Measurements from ENCODE around the gene EFNB3.

The EFNB3 gene

GRCh38 chr17:7720125-7720524 lies 15.1 kb downstream of the EFNB3 start:
- DNase-seq, result no peak

DNA sequence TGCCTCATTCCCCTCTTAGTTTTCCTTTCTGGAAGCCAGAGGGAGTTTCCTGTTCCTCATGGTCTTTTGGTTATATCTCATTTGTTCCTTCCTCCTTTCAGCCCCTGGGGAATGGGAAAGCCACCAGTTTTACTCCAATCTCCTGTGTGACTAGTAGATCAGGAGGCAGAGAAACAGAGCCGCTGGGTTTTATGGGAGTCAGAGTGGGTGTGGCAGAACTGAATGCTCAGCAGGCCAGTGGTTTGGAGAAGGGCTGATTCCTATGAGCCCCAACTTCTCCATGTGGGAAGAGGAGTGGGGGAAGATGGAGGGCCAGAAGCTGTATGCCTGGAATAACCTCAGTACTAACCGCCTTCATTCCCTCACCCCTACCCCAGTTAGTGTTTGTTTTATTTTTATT lies 16.6 kb downstream of the EFNB3 start:
- no peak for DNase-seq

GRCh38 chr17:7727886-7728285 lies 22.9 kb downstream of the EFNB3 start:
- DNase-seq, result no peak

GRCh38 chr17:7729816-7730215 lies 24.8 kb downstream of the EFNB3 start:
- no peak for DNase-seq

DNA sequence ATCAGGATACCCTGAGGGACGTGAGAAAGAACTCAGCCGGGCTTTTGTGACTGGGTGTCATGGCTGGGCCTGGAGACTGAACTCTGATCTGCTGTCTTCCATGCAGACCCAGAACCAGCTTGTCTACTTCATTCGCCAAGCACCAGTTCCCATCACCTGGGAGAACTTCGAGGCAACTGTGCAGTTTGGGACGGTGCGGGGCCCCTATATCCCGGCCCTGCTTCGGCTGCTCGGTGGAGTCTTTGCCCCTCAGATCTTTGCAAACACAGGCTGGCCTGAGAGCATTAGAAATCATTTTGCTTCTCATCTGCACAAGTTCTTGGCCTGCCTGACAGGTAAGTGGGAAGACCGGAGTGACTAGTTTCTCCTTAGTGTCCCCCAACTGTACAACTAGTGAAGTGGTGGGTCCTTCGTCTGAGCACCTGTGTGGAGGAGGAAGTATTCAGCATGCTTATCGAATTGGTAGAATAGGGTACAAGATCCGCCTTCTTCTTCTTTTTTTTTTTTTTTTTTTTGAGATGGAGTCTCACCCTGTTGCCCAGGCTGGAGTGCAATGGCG lies 28.1 kb downstream of the EFNB3 start:
- DNase-seq, result no peak

GRCh38 chr17:7737601-7738000 lies 32.6 kb downstream of the EFNB3 start:
- no peak for DNase-seq

DNA sequence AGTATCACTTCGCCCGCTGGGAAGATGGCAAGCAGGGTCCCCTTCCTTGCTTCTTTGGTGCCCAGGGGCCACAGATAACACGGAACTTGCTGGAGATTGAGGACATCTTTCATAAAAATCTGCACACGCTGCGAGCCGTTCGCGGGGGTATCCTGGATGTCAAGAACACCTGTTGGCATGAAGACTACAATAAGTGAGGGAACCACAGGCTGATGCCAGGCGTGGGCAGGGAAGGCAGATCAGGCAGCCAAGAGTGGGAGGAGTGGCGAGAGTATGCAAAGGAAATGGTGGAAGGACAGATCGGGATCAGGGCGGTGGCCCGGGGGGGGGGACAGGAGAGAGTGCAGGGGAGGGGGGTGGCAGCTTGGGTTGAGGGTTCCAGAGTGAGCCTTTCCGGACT lies 34.7 kb downstream of the EFNB3 start:
- DNase-seq, result no peak

DNA sequence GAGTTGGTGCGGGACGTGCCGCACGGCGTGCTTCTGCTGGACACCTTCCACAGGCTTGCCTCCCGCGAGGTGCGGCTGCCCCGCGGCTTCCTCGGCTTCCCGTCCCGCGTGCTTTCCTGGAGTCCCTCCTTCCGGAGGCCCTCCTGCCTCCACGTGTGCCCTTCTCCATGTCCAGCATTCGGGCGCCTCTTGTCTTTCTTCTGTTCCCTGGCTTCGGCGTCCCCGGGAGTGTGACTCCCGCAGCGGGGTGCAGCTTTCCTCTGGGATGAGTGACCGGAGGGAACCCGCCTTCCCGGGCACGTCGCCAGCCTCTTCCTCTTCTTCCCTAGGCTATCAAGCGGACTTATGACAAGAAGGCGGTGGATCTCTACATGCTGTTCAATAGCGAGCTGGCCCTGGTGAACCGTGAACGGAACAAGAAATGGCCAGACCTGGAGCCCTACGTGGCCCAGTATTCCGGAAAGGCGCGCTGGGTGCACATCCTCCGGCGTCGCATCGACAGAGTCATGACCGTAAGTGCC lies 35.5 kb downstream of the EFNB3 start:
- DNase-seq, result no peak

DNA sequence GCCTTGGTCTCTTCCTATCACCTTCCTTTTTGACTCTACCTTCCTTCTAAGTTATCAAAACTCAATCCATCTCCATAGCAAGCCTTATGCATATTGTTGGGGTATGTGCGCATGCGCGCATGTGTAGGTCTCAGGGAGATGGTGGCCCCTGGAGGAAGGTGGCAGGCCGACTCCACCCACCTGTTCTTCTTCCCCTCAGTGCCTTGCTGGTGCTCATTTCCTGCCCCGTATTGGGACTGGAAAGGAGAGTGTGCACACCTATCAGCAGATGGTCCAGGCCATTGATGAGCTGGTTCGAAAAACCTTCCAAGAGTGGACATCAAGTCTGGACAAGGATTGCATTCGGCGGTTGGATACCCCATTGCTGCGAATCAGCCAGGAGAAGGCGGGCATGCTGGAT lies 37.7 kb downstream of the EFNB3 start:
- DNase-seq, result no peak

DNA sequence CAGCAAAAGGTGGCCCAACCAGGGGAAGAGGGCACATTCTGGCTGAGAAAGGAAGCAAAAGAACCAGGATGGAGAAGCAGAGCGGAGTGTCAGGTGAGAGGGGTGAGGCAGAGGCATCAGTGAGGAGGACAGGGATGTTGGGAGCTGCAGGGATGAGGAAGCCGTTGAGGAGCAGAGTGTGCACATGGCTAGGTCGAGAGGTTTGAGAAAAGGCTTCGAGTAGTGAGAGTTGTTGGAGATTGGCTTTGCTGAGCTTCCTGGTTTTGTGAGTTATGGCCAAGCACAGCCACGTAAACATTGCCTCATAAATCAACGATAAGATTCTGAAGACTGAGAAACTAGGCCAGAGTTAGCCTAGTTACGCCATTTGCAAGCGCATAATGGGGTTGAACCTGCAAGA lies 39.4 kb downstream of the EFNB3 start:
- DNase-seq, result no peak

GRCh38 chr17:7745748-7746470 lies 40.9 kb downstream of the EFNB3 start:
- DNase-seq, result no peak

- DNase-seq, result no peak
Observed at GRCh38 chr17:7747635-7748071, 42.7 kb downstream of the EFNB3 start.

- no peak for DNase-seq
Observed at GRCh38 chr17:7748076-7748775, 43.2 kb downstream of the EFNB3 start.

DNA sequence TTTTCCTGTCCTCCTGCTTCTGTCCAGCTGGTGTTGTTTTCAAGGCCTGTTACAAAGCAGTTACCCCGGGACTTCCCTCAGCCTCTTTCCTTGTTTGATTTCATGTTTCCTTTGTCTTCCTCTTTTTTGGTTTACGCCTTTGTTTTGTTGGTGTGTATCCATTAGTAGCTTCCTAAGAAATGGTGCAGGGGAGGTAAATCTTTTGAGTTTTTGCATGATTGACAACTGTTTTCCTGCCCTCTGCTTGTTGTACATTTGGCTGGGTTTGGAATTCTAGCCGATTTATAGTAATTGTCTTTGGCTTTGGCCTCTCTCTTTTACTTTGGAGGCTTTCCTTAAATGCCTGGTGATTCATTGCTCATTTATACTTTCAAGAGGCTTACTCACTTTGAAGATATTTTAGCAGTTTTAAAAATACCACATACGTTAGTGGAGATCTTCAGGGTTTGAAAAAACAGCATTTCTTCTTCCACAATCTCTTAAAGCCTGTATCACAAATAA lies 45.4 kb downstream of the EFNB3 start:
- DNase-seq, result no peak

DNA sequence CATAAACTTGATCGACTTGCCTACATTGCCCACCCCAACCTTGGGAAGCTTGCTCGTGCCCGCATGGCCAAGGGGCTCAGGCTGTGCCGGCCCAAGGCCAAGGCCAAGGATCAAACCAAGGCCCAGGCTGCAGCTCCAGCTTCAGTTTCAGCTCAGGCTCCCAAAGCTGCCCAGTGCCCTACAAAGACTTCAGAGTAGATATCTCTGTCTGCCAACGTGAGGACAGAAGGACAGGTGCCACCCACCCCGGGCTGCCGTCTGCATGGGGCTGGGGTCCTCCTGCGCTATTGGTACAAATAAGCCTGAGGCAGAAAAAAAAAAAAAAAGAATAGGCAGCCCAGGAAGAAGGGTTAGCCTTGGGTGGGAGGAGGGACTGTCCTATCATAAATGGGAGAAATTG lies 49.7 kb downstream of the EFNB3 start:
- DNase-seq, result no peak

- no peak for DNase-seq
Observed at GRCh38 chr17:7755095-7755890, 50.3 kb downstream of the EFNB3 start.

DNA sequence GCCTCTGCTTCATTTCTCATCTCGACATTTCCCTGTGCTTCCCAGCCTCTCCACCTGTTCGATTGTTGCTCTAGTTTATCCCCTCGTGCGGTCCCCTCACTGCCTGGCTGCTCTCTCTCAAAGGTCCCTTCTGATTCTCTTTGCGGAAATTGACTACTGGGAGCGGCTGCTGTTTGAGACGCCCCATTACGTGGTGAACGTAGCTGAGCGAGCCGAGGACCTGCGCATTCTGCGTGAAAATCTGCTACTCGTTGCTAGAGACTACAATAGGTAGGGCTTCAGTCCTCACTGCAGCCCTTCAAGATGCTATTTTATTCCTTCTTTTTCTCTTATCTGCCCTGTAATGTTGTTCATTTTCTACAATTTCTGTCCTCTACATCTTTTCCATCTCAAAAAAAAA lies 52.0 kb downstream of the EFNB3 start:
- no peak for DNase-seq

Data from NCI-H526 treated with DMSO at 0.1 percent for 48 hours (cell line).